GM12874 (cell line): Measurements from ENCODE around the gene CCL24.

Experiments used
- TF ChIP-seq, protein P1 (sequence below): IDR thresholded peaks from 2 replicates; pipeline ENCODE4 v1.5.1; 2011; ENCODE audit warnings: low read depth, mild to moderate bottlenecking, control low read depth, low read length, moderate library complexity; ENCODE audit not compliant: insufficient read depth

Gene CCL24

DNA sequence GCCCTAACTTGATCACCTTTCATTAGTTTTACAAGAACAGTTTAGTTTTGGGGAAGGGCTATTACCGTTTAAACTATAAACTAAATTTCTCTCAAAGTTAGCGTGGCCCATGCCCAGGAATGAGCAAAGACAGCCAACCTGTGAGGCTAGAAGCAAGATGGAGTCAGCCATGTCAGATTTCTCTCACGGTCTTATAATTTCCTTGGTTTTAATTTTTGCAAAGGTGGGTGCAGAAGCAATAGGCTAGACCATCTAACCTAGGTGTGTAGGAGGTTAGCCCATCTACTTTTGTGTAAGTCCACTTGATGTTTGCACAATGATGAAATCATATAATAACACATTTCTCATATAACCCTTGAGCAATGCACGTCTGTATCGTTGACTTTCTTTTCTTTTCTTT, 8.9 kb downstream of the CCL24 start:
- TF ChIP-seq, protein P1, sequence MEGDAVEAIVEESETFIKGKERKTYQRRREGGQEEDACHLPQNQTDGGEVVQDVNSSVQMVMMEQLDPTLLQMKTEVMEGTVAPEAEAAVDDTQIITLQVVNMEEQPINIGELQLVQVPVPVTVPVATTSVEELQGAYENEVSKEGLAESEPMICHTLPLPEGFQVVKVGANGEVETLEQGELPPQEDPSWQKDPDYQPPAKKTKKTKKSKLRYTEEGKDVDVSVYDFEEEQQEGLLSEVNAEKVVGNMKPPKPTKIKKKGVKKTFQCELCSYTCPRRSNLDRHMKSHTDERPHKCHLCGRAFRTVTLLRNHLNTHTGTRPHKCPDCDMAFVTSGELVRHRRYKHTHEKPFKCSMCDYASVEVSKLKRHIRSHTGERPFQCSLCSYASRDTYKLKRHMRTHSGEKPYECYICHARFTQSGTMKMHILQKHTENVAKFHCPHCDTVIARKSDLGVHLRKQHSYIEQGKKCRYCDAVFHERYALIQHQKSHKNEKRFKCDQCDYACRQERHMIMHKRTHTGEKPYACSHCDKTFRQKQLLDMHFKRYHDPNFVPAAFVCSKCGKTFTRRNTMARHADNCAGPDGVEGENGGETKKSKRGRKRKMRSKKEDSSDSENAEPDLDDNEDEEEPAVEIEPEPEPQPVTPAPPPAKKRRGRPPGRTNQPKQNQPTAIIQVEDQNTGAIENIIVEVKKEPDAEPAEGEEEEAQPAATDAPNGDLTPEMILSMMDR: no peak

GRCh38 chr7:75804004-75804403, 9.6 kb downstream of the CCL24 start:
- TF ChIP-seq, protein P1: no peak

GRCh38 chr7:75802552-75802821, 11.1 kb downstream of the CCL24 start:
- TF ChIP-seq, protein P1: no peak

- TF ChIP-seq, protein P1: no peak
Observed at GRCh38 chr7:75798770-75799169, 14.8 kb downstream of the CCL24 start.

- TF ChIP-seq, protein P1: no peak
Observed at GRCh38 chr7:75796420-75796819, 17.2 kb downstream of the CCL24 start.

DNA sequence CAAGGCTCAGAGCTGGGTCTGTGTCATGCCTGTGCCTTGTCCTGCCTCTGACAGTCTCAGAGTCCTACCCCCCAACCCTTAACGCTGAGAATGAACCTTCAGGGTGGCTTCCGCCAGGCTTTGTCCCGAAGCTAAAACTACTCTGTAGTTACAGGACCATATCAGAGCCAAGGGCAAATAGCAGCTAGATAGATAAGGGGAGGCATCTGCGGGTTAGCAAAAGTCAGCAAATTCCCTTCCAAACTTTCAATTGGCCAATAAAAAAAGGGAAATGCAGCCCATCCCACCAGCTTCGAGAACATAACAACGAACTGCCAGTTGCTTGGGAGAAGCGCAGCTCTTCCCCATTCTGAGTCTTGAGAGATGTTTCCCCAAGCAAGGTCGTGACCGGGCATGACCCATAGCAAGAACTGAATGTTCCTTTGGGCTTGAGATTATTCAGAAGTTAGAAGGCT, 17.7 kb downstream of the CCL24 start:
- TF ChIP-seq, protein P1: no peak

- TF ChIP-seq, protein P1: no peak
Observed at GRCh38 chr7:75793676-75794075, 19.9 kb downstream of the CCL24 start.
